Breast epithelium (tissue), 4 donors: ENCODE data around the gene ARID1B. TPM values are rescaled to one million over a fixed set of nuclear protein-coding genes. Genes with fewer than 3 reads are reported as not detected.

Experiments
- DNase-seq, 2 donors: peaks; one replicate each; pipeline ENCODE4 v3.0.0-alpha.2; 2019; ENCODE audit warnings: low spot score in 2 of 2
- H3K27ac ChIP-seq, 2 donors: fragments of 200-600 bp; sonication (generic) in 1 of 2; one replicate each; pipeline ENCODE4 v1.5.1; 2016 to 2019; ENCODE audit warnings: mild to moderate bottlenecking in 1 of 2
- H3K27me3 ChIP-seq, 2 donors: fragments of 200-600 bp; sonication (generic) in 1 of 2; one replicate each; pipeline versions ENCODE4 v1.5.1 to v1.6.0; 2017 to 2019; ENCODE audit warnings: control low read depth in 1 of 2, mild to moderate bottlenecking in 1 of 2
- H3K36me3 ChIP-seq: fragments of 200-600 bp; one replicate; pipeline ENCODE4 v1.5.1; 2019
- H3K4me1 ChIP-seq, 2 donors: fragments of 200-600 bp; sonication (generic); one replicate each; pipeline ENCODE4 v1.5.1; 2016 to 2019; ENCODE audit warnings: control low read depth in 1 of 2
- H3K4me3 ChIP-seq, 3 donors: fragments of 200-600 bp; sonication (generic); 1 replicate in 2 of 3; 2 replicates in 1 of 3; pipeline ENCODE4 v1.5.1; 2016 to 2019; ENCODE audit warnings: mild to moderate bottlenecking in 3 of 3, moderate library complexity in 2 of 3
- H3K9me3 ChIP-seq, 2 donors: fragments of 200-600 bp; sonication (generic) in 1 of 2; one replicate each; pipeline ENCODE4 v1.5.1; 2016 to 2019; ENCODE audit warnings: control low read depth in 1 of 2
- POLR2A ChIP-seq: fragments of 450-650 bp; IDR thresholded peaks from one replicate; pipeline ENCODE4 v1.6.1; 2016; ENCODE audit warnings: antibody characterized with exemption, mild to moderate bottlenecking, moderate library complexity
- POLR2AphosphoS5 ChIP-seq, 3 donors: sonication (generic); formaldehyde crosslinking; IDR thresholded peaks; one replicate each; pipeline ENCODE4 v1.6.1; 2017; ENCODE audit warnings: antibody characterized with exemption in 3 of 3
- intact Hi-C: fragments of 100-400 bp; cut with DNase I; formaldehyde crosslinking; loops from one replicate; pipeline ENCODE4 v1.15.1; 2023; ENCODE audit warnings: low total_unique reads
- total RNA-seq, 3 donors: library from RNA; depleted of rRNA; stranded (reverse); fragments of >200 nt; gene quantifications; one replicate each; pipeline ENCODE4 v1.1.0, GENCODE V29; 2016
- TF ChIP-seq, protein P1 (sequence below), 3 donors: fragments of 450-650 bp; IDR thresholded peaks; one replicate each; pipeline ENCODE4 v1.5.1; 2016 to 2017; ENCODE audit warnings: antibody characterized with exemption in 3 of 3, mild to moderate bottlenecking in 3 of 3, moderate library complexity in 3 of 3

The ARID1B gene
- total RNA-seq, 3 donors from 2014 or later: 99.9 to 205 (median 131) TPM

DNA sequence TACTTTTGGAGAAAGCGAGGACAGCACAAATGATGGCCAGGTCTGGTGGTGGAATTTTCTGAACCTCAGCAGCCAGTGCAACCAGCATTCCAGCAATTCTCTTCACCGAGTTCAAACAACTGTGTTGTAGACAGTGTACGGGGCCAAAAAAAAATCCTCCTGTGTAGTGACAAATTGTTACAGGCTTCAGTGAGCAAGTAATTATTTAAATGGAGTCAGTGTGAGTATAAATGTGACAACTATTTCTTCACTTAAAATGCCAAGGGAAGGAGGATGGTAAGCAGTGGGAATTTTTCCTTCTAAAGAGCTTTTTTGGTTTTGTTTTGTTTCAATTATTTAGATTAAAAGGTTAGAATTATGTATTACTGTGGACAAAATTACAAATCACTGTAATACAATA lies 392.0 kb downstream of the ARID1B start:
- H3K4me1 ChIP-seq: no peaks in the 10 kb centered on the region
- no peak for TF ChIP-seq POLR2A
- TF ChIP-seq, protein P1, sequence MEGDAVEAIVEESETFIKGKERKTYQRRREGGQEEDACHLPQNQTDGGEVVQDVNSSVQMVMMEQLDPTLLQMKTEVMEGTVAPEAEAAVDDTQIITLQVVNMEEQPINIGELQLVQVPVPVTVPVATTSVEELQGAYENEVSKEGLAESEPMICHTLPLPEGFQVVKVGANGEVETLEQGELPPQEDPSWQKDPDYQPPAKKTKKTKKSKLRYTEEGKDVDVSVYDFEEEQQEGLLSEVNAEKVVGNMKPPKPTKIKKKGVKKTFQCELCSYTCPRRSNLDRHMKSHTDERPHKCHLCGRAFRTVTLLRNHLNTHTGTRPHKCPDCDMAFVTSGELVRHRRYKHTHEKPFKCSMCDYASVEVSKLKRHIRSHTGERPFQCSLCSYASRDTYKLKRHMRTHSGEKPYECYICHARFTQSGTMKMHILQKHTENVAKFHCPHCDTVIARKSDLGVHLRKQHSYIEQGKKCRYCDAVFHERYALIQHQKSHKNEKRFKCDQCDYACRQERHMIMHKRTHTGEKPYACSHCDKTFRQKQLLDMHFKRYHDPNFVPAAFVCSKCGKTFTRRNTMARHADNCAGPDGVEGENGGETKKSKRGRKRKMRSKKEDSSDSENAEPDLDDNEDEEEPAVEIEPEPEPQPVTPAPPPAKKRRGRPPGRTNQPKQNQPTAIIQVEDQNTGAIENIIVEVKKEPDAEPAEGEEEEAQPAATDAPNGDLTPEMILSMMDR (IDR thresholded peaks at IDR 0.05): no peak
- no peak for TF ChIP-seq POLR2AphosphoS5 (IDR thresholded peaks at IDR 0.05)
- intact Hi-C loops: loop anchor here (5.0 kb wide), 1 partner anchor 437 kb away; no protein-coding TSS in a partner anchor
- H3K4me3 ChIP-seq: no peak overlapping the region
- no peak overlapping the region for H3K27ac ChIP-seq
- H3K36me3 ChIP-seq: no peaks in the 10 kb centered on the region
- DNase-seq: no peak
- H3K27me3 ChIP-seq: no peaks in the 10 kb centered on the region
- H3K9me3 ChIP-seq: no peaks in the 10 kb centered on the region

DNA sequence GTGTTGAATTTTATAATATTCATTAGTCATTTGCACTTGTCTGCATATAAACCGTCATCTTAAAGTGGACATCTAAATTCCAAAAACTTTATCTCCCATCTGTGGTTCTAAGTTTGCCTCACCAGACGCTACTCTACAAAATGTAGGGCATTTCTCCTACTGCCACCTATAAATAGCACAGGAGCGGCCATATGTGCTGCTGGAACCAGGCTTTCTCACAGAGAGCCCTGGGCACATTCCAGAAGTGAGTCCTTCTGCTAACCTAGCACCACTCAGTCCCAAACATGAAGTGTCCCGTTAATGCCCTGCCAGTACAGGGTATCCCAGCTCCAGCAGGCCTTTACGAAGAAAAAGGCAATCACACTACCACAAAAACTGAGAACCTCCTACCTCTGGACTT lies 392.5 kb downstream of the ARID1B start:
- TF ChIP-seq POLR2AphosphoS5 (IDR thresholded peaks at IDR 0.05) (no peak), POLR2A (no peak)
- TF ChIP-seq, protein P1 (IDR thresholded peaks at IDR 0.05): no peak
- intact Hi-C loops: loop anchor here (5.0 kb wide), 1 partner anchor 437 kb away; no protein-coding TSS in a partner anchor
- Histone ChIP-seq H3K4me3 (no peak overlapping the region), H3K36me3 (no peaks in the 10 kb centered on the region), H3K27me3 (no peaks in the 10 kb centered on the region), H3K27ac (no peak overlapping the region), H3K4me1 (no peaks in the 10 kb centered on the region), H3K9me3 (no peaks in the 10 kb centered on the region)
- DNase-seq: no peak

DNA sequence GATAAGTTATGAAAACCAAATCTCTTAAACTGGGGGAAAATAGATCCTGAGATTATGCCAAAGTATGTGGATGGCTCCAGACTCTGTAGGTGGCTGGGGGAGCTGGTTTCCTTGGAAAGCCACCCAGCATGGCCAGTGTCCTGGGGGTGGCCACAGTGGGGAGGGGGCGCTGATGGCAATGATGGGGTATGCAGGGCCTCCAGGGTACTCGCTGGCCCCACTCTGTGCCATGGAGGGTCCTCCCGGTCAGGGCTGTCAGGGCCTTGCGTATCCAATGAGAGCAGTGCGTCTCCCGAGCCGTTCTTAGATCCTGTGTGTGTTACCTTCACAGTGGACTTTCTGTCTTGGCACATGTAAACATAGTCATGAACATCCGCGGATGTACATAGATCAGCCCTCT lies 393.4 kb downstream of the ARID1B start:
- Histone ChIP-seq H3K27ac (no peak overlapping the region), H3K4me3 (no peak overlapping the region), H3K27me3 (no peaks in the 10 kb centered on the region), H3K36me3 (no peaks in the 10 kb centered on the region), H3K4me1 (no peaks in the 10 kb centered on the region), H3K9me3 (no peaks in the 10 kb centered on the region)
- intact Hi-C loops: no loop called here
- TF ChIP-seq, protein P1 (IDR thresholded peaks at IDR 0.05): no peak
- no peak for TF ChIP-seq POLR2AphosphoS5 (IDR thresholded peaks at IDR 0.05)
- TF ChIP-seq POLR2A: no peak
- no peak for DNase-seq

DNA sequence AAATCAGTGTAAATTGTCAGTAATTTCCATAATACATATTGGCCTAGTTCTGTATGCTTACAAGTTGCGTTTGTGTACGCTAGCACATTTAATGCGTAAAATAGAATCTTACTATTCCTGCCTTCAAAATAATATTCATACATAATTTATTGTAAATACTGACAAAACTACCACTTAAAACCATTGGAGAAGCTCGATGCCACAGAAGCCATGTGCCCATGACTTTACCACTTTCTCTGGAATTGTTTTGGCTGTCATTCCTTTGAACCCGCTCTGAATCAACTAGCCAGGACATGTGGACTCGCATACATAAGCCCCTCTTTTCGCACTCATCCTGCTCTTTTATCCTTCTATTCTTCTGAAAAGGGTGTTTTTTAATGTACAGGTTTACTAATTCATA lies 394.6 kb downstream of the ARID1B start:
- H3K4me1 ChIP-seq: no peaks in the 10 kb centered on the region
- H3K4me3 ChIP-seq: no peak overlapping the region
- H3K27ac ChIP-seq: no peak overlapping the region
- H3K36me3 ChIP-seq: no peaks in the 10 kb centered on the region
- H3K27me3 ChIP-seq: no peaks in the 10 kb centered on the region
- no peak for DNase-seq
- intact Hi-C loops: no loop called here
- no peak for TF ChIP-seq POLR2AphosphoS5 (IDR thresholded peaks at IDR 0.05)
- TF ChIP-seq POLR2A: no peak
- TF ChIP-seq, protein P1 (IDR thresholded peaks at IDR 0.05): no peak
- no peaks in the 10 kb centered on the region for H3K9me3 ChIP-seq

DNA sequence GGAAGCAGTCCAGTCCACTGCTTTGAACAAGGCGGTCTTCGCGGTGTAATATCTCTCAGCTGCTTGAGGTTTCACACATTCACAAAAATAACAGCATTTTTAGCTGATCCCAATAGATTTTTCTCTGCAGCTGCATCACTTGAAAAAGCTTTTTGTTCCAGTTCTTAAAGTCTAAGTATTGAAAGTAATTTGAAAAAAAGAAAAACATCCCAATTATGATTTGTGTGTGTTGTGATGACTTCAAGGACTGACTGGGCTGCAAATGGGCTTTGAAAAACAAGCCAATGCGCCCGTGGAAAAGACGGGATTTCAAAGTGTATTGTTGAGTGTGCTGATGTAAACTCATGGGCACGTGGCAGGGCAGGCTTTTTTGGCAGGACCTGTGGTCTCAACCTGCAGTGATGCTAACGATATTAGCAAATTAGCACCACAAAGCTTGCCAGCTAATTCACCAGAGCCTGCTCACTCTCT lies 395.1 kb downstream of the ARID1B start:
- Histone ChIP-seq H3K27me3 (no peaks in the 10 kb centered on the region), H3K36me3 (no peaks in the 10 kb centered on the region), H3K4me1 (no peaks in the 10 kb centered on the region), H3K9me3 (no peaks in the 10 kb centered on the region), H3K27ac (no peak overlapping the region), H3K4me3 (no peak overlapping the region)
- no peak for DNase-seq
- intact Hi-C loops: no loop called here
- TF ChIP-seq POLR2AphosphoS5 (IDR thresholded peaks at IDR 0.05): no peak
- TF ChIP-seq, protein P1 (IDR thresholded peaks at IDR 0.05): no peak
- no peak for TF ChIP-seq POLR2A
